Measurements from ENCODE around the gene SMARCC2. TPM values are rescaled to one million over a fixed set of nuclear protein-coding genes. Genes with fewer than 3 reads are reported as not detected.
A peak's percentile ranks its signal among the peaks of the same experiment; 100 is the strongest.

The SMARCC2 gene
- total and polyA plus RNA-seq, 9 of the 15 experiments (the other 6 are each of a cell fraction or from before 2014, with no cell fraction given): 11.9 to 86.0 (median 36.6) TPM

DNA sequence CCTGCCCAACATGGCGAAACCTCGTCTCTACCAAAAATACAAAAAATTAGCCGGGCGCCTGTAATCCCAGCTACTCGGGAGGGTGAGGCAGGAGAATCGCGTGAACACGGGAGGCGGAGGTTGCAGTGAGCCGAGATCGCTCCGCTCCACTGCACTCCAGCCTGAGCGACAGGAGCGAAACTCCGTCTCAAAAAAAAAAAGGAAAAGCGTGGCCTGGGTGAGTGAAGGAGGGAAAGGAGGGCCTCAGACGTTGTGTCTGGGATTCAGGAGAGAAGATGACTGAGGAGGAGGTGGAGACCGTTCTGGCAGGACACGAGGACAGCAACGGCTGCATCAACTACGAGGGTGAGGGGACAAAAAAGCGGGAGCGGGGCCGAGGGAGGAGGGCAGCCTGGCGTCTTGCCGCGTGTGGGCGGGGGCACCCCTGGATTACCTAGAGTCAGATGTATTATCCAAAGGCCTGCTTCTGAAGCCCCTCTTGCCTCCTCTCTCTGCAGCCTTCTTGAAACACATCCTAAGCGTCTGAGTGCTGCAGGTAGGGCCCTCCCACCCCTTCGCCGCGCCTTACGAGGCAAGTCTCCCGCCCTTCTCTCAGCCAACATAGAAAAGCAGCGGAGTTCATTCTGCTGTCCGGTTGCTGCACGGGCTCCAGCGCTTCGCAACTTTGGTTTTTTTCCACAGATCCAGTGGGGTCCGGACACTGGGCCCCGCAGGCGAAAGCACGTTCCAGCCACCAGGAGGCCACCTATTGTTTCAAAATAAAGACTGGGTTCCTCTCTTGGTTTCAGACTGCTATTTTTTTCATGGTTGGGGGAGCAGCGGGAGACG is 31.9 kb downstream of the SMARCC2 start (continued):
- TF ChIP-seq, protein P1, sequence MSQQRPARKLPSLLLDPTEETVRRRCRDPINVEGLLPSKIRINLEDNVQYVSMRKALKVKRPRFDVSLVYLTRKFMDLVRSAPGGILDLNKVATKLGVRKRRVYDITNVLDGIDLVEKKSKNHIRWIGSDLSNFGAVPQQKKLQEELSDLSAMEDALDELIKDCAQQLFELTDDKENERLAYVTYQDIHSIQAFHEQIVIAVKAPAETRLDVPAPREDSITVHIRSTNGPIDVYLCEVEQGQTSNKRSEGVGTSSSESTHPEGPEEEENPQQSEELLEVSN (IDR thresholded peaks at IDR 0.05; ENCODE audit: borderline replicate concordance in 1 of 2, extremely low read depth in 1 of 2, insufficient read depth in 1 of 2, insufficient read length in 1 of 2, low read depth in 1 of 2, low read length in 1 of 2, poor library complexity in 1 of 2, severe bottlenecking in 1 of 2): peak; percentile 77 to 90
- TF ChIP-seq TEAD1 (CRISPR knock-in tag; IDR thresholded peaks at IDR 0.05) (peak; percentile 99), RBBP5 (IDR thresholded peaks at IDR 0.05; ENCODE audit: borderline replicate concordance, insufficient read depth, low read length, poor library complexity, severe bottlenecking) (no peak), ZNF12 (CRISPR knock-in tag; IDR thresholded peaks at IDR 0.05) (peak; percentile 57; the same call in 1 of the 2 replicates), BRCA1 (IDR thresholded peaks at IDR 0.05) (no peak), BRCA1 (CRISPR knock-in tag; IDR thresholded peaks at IDR 0.05) (no peak), MAZ (CRISPR knock-in tag; conservative IDR thresholded peaks at IDR 0.05 in 1 of 2, IDR thresholded peaks at IDR 0.05 in 1 of 2) (peak; percentile 34 to 48; a peak in 2 of 4 replicates), ASH1L (IDR thresholded peaks at IDR 0.05; ENCODE audit: borderline replicate concordance, low read depth, partially characterized antibody) (no peak), IFI16 (CRISPR knock-in tag; IDR thresholded peaks at IDR 0.05) (no peak), DIDO1 (tag; IDR thresholded peaks at IDR 0.05; ENCODE audit: low read depth) (no peak), TOE1 (IDR thresholded peaks at IDR 0.05; ENCODE audit: borderline replicate concordance) (no peak), TOE1 (CRISPR knock-in tag; IDR thresholded peaks at IDR 0.05; ENCODE audit: borderline replicate concordance, low read depth) (0 out of 2 replicates have a peak, but pooled peaks have one; percentile 57), POLR2AphosphoS5 (IDR thresholded peaks at IDR 0.05; ENCODE audit: control insufficient read depth, insufficient read depth, low read depth, low read length) (peak; percentile 46; the same call in 1 of the 2 replicates)
- TF ChIP-seq, protein P2, sequence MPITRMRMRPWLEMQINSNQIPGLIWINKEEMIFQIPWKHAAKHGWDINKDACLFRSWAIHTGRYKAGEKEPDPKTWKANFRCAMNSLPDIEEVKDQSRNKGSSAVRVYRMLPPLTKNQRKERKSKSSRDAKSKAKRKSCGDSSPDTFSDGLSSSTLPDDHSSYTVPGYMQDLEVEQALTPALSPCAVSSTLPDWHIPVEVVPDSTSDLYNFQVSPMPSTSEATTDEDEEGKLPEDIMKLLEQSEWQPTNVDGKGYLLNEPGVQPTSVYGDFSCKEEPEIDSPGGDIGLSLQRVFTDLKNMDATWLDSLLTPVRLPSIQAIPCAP (CRISPR knock-in tag; IDR thresholded peaks at IDR 0.05; ENCODE audit: borderline replicate concordance): no peak
- TF ChIP-seq, protein P3, sequence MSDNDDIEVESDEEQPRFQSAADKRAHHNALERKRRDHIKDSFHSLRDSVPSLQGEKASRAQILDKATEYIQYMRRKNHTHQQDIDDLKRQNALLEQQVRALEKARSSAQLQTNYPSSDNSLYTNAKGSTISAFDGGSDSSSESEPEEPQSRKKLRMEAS (CRISPR knock-in tag; IDR thresholded peaks at IDR 0.05): peak; percentile 76
- TF ChIP-seq, protein P4, sequence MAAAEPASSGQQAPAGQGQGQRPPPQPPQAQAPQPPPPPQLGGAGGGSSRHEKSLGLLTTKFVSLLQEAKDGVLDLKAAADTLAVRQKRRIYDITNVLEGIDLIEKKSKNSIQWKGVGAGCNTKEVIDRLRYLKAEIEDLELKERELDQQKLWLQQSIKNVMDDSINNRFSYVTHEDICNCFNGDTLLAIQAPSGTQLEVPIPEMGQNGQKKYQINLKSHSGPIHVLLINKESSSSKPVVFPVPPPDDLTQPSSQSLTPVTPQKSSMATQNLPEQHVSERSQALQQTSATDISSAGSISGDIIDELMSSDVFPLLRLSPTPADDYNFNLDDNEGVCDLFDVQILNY (CRISPR knock-in tag; IDR thresholded peaks at IDR 0.05): 0 out of 2 replicates have a peak, but pooled peaks have one; percentile 24
- TF ChIP-seq, protein P5, sequence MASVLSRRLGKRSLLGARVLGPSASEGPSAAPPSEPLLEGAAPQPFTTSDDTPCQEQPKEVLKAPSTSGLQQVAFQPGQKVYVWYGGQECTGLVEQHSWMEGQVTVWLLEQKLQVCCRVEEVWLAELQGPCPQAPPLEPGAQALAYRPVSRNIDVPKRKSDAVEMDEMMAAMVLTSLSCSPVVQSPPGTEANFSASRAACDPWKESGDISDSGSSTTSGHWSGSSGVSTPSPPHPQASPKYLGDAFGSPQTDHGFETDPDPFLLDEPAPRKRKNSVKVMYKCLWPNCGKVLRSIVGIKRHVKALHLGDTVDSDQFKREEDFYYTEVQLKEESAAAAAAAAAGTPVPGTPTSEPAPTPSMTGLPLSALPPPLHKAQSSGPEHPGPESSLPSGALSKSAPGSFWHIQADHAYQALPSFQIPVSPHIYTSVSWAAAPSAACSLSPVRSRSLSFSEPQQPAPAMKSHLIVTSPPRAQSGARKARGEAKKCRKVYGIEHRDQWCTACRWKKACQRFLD (CRISPR knock-in tag; IDR thresholded peaks at IDR 0.05): 0 out of 2 replicates have a peak, but pooled peaks have one; percentile 14

Data from K562 (cell line).